H1 (cell line): ENCODE data around the gene HS1BP3. TPM values are rescaled to one million over a fixed set of nuclear protein-coding genes. Genes with fewer than 3 reads are reported as not detected.

Source experiments
- BACH1 ChIP-seq: IDR thresholded peaks from 2 replicates; pipeline ENCODE4 v1.6.1; 2012; ENCODE audit warnings: low read length, improper control_type of control experiment
- CHD1 ChIP-seq: IDR thresholded peaks from 2 replicates; pipeline ENCODE4 v1.6.1; 2012; ENCODE audit warnings: low read depth, low read length, improper control_type of control experiment
- CHD7 ChIP-seq: fragments of 300-600 bp; sonication (generic); IDR thresholded peaks from 2 replicates; pipeline ENCODE4 v1.7.1; 2012; ENCODE audit warnings: low read length, moderate library complexity, mild to moderate bottlenecking, inconsistent platforms; ENCODE audit not compliant: insufficient replicate concordance
- E2F6 ChIP-seq: IDR thresholded peaks from 2 replicates; pipeline ENCODE4 v1.6.1; 2012; ENCODE audit warnings: inconsistent platforms
- GTF2F1 ChIP-seq: IDR thresholded peaks from 2 replicates; pipeline ENCODE4 v1.6.1; 2012; ENCODE audit warnings: low read depth, low read length, improper control_type of control experiment, borderline replicate concordance
- KDM4A ChIP-seq: IDR thresholded peaks from one replicate; pipeline ENCODE4 v1.7.1; 2012; ENCODE audit warnings: low read depth, mild to moderate bottlenecking, moderate library complexity, low read length, inconsistent platforms; ENCODE audit not compliant: severe bottlenecking
- RXRA ChIP-seq: IDR thresholded peaks from 2 replicates; pipeline ENCODE4 v1.6.1; 2011; ENCODE audit warnings: low read depth, mild to moderate bottlenecking, low read length, moderate library complexity; ENCODE audit not compliant: insufficient read depth
- polyA plus RNA-seq, 7 experiments: library from polyadenylated mRNA; depleted of rRNA in 3 of 7; stranded (reverse) in 5 of 7; unstranded in 2 of 7; fragments of >200 nt in 5 of 7; fragments of 200-250 nt in 2 of 7; gene quantifications; 1 replicate in 5 of 7; 2 replicates in 1 of 7; 4 replicates in 1 of 7; pipeline versions ENCODE4 v1.2.1 to v1.2.3, GENCODE V29; 2011 to 2013; ENCODE audit warnings: missing spikeins in 2 of 7, mixed read lengths in 2 of 7
- total RNA-seq: library from RNA; stranded (reverse); fragmentation: NEBNext Ultra II Directional; extraction: Animal tissue kit (Norgen Biotek cat#: 25700); gene quantifications from 2 replicates; pipeline ENCODE4 v1.2.1, GENCODE V29; 2021

Gene HS1BP3
- total and polyA plus RNA-seq, 2 of the 8 experiments (the other 6 are each of a cell fraction or from before 2014, with no cell fraction given), result 11.1 to 11.3 TPM

GRCh38 chr2:20678086-20678395, 27.1 kb upstream of the HS1BP3 start (continued):
- TF ChIP-seq CHD7 (no peak), RXRA (no peak), BACH1 (no peak), GTF2F1 (no peak), E2F6 (no peak), KDM4A (no peak), CHD1 (no peak)
- TF ChIP-seq, all 59 proteins: peak for 0
